Measurements from ENCODE around the gene ZNRD2.
A peak's percentile ranks its signal among the peaks of the same experiment; 100 is the strongest.

ZNRD2 gene

GRCh38 chr11:65588199-65589054 lies 18.1 kb downstream of the ZNRD2 start:
- Mint-ChIP-seq H3K27ac (peak overlapping the region in 1 of 3 experiments; percentile 23), H3K4me1 (peaks cover 27% of the 10 kb centered on the region), H3K36me3 (ENCODE audit: low read depth) (peaks cover 4% of the 10 kb centered on the region), H3K9me3 (no peaks in the 10 kb centered on the region), H3K27me3 (ENCODE audit: low read depth) (peaks cover 19% of the 10 kb centered on the region), H3K4me3 (peak overlapping the region in 1 of 3 experiments; percentile 38)
- peak; percentile 28 to 40 (median 32) for TF ChIP-seq CTCF (IDR thresholded peaks at IDR 0.05; ENCODE audit: unreplicated experiment in 3 of 3)

GRCh38 chr11:65589444-65590239 lies 19.4 kb downstream of the ZNRD2 start:
- no peak for TF ChIP-seq CTCF (IDR thresholded peaks at IDR 0.05; ENCODE audit: unreplicated experiment in 3 of 3)
- Mint-ChIP-seq H3K27ac (no peak overlapping the region), H3K4me1 (peaks cover 27% of the 10 kb centered on the region), H3K27me3 (ENCODE audit: low read depth) (peaks cover 24% of the 10 kb centered on the region), H3K4me3 (no peak overlapping the region), H3K9me3 (no peaks in the 10 kb centered on the region), H3K36me3 (ENCODE audit: low read depth) (peaks cover 4% of the 10 kb centered on the region)

GRCh38 chr11:65590240-65590738 lies 20.0 kb downstream of the ZNRD2 start:
- TF ChIP-seq CTCF (IDR thresholded peaks at IDR 0.05; ENCODE audit: unreplicated experiment in 3 of 3) = no peak
- Mint-ChIP-seq H3K27ac (peak overlapping the region in 2 of 3 experiments; percentile 77), H3K4me1 (peaks cover 27% of the 10 kb centered on the region), H3K4me3 (peak overlapping the region; percentile 40 to 65 (median 60)), H3K27me3 (ENCODE audit: low read depth) (peaks cover 29% of the 10 kb centered on the region), H3K9me3 (no peaks in the 10 kb centered on the region), H3K36me3 (ENCODE audit: low read depth) (peaks cover 4% of the 10 kb centered on the region)

DNA sequence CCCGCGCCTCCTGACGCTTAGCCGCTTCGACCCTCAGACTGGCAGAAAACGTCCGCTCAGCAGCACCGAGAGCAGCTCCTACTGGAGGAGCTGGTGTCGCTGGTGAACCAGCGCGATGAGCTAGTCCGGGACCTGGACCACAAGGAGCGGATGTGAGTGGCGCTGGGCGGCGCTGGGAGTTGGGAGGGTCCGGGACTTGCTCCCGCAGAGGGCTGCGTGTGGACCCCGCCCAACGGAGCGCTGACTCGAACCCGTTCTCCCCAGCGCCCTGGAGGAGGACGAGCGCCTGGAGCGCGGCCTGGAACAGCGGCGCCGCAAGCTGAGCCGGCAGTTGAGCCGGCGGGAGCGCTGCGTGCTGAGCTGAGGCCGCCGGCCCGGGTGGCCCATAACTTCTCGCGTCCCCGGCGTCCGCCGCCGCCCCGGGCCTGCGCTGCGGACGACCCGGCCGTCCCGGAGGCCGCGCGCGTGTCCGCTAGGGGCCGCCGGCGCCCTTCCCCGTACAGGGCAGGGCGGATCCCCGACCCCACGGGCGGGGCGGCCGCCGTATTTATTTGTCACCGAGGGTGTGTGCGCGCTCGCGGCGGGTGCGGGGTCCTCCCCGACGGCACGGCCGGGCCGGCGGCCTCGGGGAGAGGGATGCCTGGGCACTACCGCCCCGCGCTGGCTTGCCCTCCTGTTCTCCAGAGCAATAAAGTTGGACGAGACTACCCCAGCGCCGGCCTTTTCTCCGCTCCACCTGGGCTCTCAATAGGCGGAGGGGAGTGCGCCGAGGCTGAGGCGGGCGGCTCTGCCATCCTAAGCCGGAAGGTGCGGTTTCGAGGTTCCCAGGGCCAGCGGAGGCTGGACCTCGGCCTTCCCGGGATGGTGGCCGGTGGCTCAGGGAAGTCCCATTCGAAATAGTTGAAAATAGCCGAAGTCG lies 21.9 kb downstream of the ZNRD2 start:
- peaks cover 4% of the 10 kb centered on the region for H3K36me3 Mint-ChIP-seq (ENCODE audit: low read depth)
- peaks cover 18% of the 10 kb centered on the region for H3K4me1 Mint-ChIP-seq
- H3K27ac Mint-ChIP-seq = no peak overlapping the region
- H3K4me3 Mint-ChIP-seq = peak overlapping the region in 1 of 3 experiments; percentile 45
- TF ChIP-seq CTCF (IDR thresholded peaks at IDR 0.05; ENCODE audit: unreplicated experiment in 3 of 3) = peak in 2 of 3 experiments; percentile 6 to 35
- peaks cover 32% of the 10 kb centered on the region for H3K27me3 Mint-ChIP-seq (ENCODE audit: low read depth)
- no peaks in the 10 kb centered on the region for H3K9me3 Mint-ChIP-seq

- Mint-ChIP-seq H3K9me3 (no peaks in the 10 kb centered on the region), H3K36me3 (ENCODE audit: low read depth) (peaks cover 7% of the 10 kb centered on the region), H3K27me3 (ENCODE audit: low read depth) (peaks cover 32% of the 10 kb centered on the region), H3K27ac (no peak overlapping the region), H3K4me1 (peaks cover 12% of the 10 kb centered on the region), H3K4me3 (peak overlapping the region in 2 of 3 experiments; percentile 32 to 36)
- TF ChIP-seq CTCF (IDR thresholded peaks at IDR 0.05; ENCODE audit: unreplicated experiment in 3 of 3) = no peak
Measured at GRCh38 chr11:65592858-65593517, 22.7 kb downstream of the ZNRD2 start.
